ENCODE data around the gene KLRC3. TPM values are rescaled to one million over a fixed set of nuclear protein-coding genes. Genes with fewer than 3 reads are reported as not detected.

The KLRC3 gene
- total and polyA plus RNA-seq, 2 donors from 2014 or later, result 0.72 TPM; not detected in 1

- intact Hi-C loops (cut with DNase I), result no loop called here
- peaks cover 5 to 18% (median 16%) of the 10 kb centered on the region in 3 donors for H3K4me1 ChIP-seq (ENCODE audit: control insufficient read depth in 2 of 3, insufficient read depth in 2 of 3, low read depth in 1 of 3, low read length in 3 of 3)
These were observed 55.4 kb downstream of the KLRC3 start for GRCh38 chr12:10364815-10365622.

GRCh38 chr12:10363914-10364814 is 56.2 kb downstream of the KLRC3 start:
- H3K27me3 ChIP-seq (ENCODE audit: control insufficient read depth, insufficient read depth, low read length), result no peaks in the 10 kb centered on the region
- H3K9me3 ChIP-seq (ENCODE audit: control insufficient read depth in 2 of 3, insufficient read depth in 1 of 3, low read length in 3 of 3), result no peaks in the 10 kb centered on the region
- peak overlapping the region; percentile 94 to 99 (median 98) for H3K9ac ChIP-seq (ENCODE audit: low read length in 3 of 3)
- no peaks in the 10 kb centered on the region for H3K36me3 ChIP-seq (ENCODE audit: control insufficient read depth in 2 of 3, insufficient read depth in 3 of 3, low read length in 3 of 3)
- intact Hi-C loops (cut with DNase I), result no loop called here
- no peak for TF ChIP-seq CTCF (IDR thresholded peaks at IDR 0.05; ENCODE audit: borderline replicate concordance, extremely low read depth, insufficient read depth)
- H3K4me1 ChIP-seq (ENCODE audit: control insufficient read depth in 2 of 3, insufficient read depth in 2 of 3, low read depth in 1 of 3, low read length in 3 of 3), result peaks cover 5 to 18% (median 16%) of the 10 kb centered on the region in 3 donors
- H3K27ac ChIP-seq (ENCODE audit: low read depth in 2 of 2, low read length in 2 of 2), result peak overlapping the region; percentile 97 to 99
- FAIRE-seq (no peak), DNase-seq (peak; percentile 70 to 87 (median 83))
- H3K4me3 ChIP-seq (ENCODE audit: low read length in 3 of 3), result peak overlapping the region; percentile 91 to 95 (median 95)

More at GRCh38 chr12:10364815-10365622, 55.4 kb downstream of the KLRC3 start:
- H3K4me3 ChIP-seq (ENCODE audit: low read length in 3 of 3), result peak overlapping the region; percentile 91 to 95 (median 95)
- no peak for TF ChIP-seq CTCF (IDR thresholded peaks at IDR 0.05; ENCODE audit: borderline replicate concordance, extremely low read depth, insufficient read depth)
- H3K36me3 ChIP-seq (ENCODE audit: control insufficient read depth in 2 of 3, insufficient read depth in 3 of 3, low read length in 3 of 3), result no peaks in the 10 kb centered on the region
- DNase-seq (peak; percentile 58 to 96 (median 81)), FAIRE-seq (no peak)
- H3K9me3 ChIP-seq (ENCODE audit: control insufficient read depth in 2 of 3, insufficient read depth in 1 of 3, low read length in 3 of 3), result no peaks in the 10 kb centered on the region
- H3K9ac ChIP-seq (ENCODE audit: low read length in 3 of 3), result peak overlapping the region; percentile 94 to 99 (median 98)
- peak overlapping the region; percentile 97 to 99 for H3K27ac ChIP-seq (ENCODE audit: low read depth in 2 of 2, low read length in 2 of 2)
- no peaks in the 10 kb centered on the region for H3K27me3 ChIP-seq (ENCODE audit: control insufficient read depth, insufficient read depth, low read length)

DNA sequence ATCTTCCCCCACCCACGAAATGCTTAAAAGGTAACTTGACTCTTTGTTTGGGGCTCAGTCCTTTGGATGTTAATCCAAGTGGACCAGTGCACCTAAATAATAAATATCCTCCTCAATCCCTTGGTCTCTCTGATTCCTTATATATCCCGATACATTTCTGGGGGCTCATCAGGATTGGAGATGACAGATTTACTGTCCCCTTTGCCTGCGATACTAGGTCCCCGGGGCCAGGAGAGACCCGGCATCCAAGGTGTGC is 56.8 kb downstream of the KLRC3 start:
- Histone ChIP-seq H3K27me3 (ENCODE audit: control insufficient read depth, insufficient read depth, low read length) (no peaks in the 10 kb centered on the region), H3K36me3 (ENCODE audit: control insufficient read depth in 2 of 3, insufficient read depth in 3 of 3, low read length in 3 of 3) (no peaks in the 10 kb centered on the region), H3K9ac (ENCODE audit: low read length in 3 of 3) (peak overlapping the region; percentile 94 to 99 (median 98)), H3K27ac (ENCODE audit: low read depth in 2 of 2, low read length in 2 of 2) (peak overlapping the region; percentile 97 to 99), H3K4me3 (ENCODE audit: low read length in 3 of 3) (peak overlapping the region; percentile 91 to 95 (median 95)), H3K4me1 (ENCODE audit: control insufficient read depth in 2 of 3, insufficient read depth in 2 of 3, low read depth in 1 of 3, low read length in 3 of 3) (peaks cover 5 to 18% (median 16%) of the 10 kb centered on the region in 3 donors), H3K9me3 (ENCODE audit: control insufficient read depth in 2 of 3, insufficient read depth in 1 of 3, low read length in 3 of 3) (no peaks in the 10 kb centered on the region)
- intact Hi-C loops (cut with DNase I), result no loop called here
- no peak for FAIRE-seq
- DNase-seq, result peak in 1 of 5 donors; percentile 44
- TF ChIP-seq CTCF (IDR thresholded peaks at IDR 0.05; ENCODE audit: borderline replicate concordance, extremely low read depth, insufficient read depth), result no peak

Measured in kidney (tissue), 14 donors.